SK-N-MC (cell line): ENCODE results near the gene DIRAS1.

Source experiments
- DNase-seq: peaks from one replicate; pipeline ENCODE4 v3.0.0-alpha.2; 2011; ENCODE audit warnings: low read depth, low spot score
- H3K27ac ChIP-seq: fragments of 200-600 bp; sonication (generic); 2 replicates; pipeline ENCODE4 v1.5.1; 2016; ENCODE audit warnings: mixed run types
- H3K36me3 ChIP-seq: fragments of 200-600 bp; sonication (generic); 2 replicates; pipeline ENCODE4 v1.6.1; 2017; ENCODE audit warnings: antibody characterized with exemption, low read length, mixed read lengths; ENCODE audit not compliant: insufficient read depth
- H3K4me3 ChIP-seq: fragments of 200-600 bp; sonication (generic); 2 replicates; pipeline ENCODE4 v1.5.1; 2016
- H3K9ac ChIP-seq: fragments of 200-600 bp; sonication (generic); 2 replicates; pipeline ENCODE4 v1.8.0; 2017; ENCODE audit warnings: mixed run types, mixed read lengths; ENCODE audit not compliant: insufficient read length
- H3K9me3 ChIP-seq: fragments of 200-600 bp; sonication (generic); 2 replicates; pipeline ENCODE4 v1.6.1; 2017; ENCODE audit warnings: low read depth, mild to moderate bottlenecking, antibody characterized with exemption, low read length, moderate library complexity, mixed read lengths
- EZH2 ChIP-seq: fragments of 200-600 bp; sonication (generic); IDR thresholded peaks from one replicate; pipeline ENCODE4 v1.6.1; 2017; ENCODE audit warnings: antibody characterized with exemption
- FOXP2 ChIP-seq: optimal IDR thresholded peaks from 2 replicates; pipeline ENCODE3; 2011; ENCODE audit warnings: mild to moderate bottlenecking, moderate library complexity; ENCODE audit not compliant: insufficient read depth; ENCODE audit errors: extremely low read length, control extremely low read depth
- POLR2AphosphoS5 ChIP-seq: IDR thresholded peaks from 2 replicates; pipeline ENCODE4 v1.6.1; 2012; ENCODE audit warnings: mild to moderate bottlenecking, low read depth, low read length, borderline replicate concordance

Gene DIRAS1

DNA sequence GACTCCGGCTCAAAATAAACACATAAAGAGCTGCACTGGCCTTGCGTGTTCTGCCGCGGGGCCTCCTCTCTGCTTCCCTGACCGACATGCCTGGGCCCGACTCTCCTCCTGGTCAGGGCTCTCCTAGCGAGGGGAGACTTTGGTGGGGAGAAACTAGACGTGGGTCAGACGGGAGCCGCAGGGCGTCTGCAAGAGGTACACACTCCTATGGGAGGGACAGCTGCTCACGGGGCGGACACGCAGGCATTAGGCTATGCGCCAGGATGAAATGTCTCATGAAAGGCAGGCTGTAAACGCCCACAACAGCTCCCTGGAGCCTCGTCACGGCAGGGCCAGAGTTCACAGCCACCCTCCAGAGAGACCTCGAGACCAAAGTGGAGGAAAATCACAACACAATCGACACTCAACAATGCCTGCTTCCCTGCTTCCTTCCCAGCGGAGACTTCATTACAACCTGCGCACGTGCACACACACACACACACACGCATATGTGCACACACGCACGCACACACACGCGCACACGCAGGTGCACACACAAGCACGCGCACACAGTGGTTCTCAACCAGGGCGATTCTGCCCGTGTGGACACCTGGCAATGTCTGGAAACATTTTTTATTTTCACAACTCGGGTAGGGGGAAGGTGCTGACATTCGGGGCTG lies 12.9 kb upstream of the DIRAS1 start:
- peaks cover 8% of the 10 kb centered on the region; the same call in 1 of the 2 replicates for H3K36me3 ChIP-seq
- DNase-seq = no peak
- H3K9me3 ChIP-seq = no peaks in the 10 kb centered on the region
- H3K4me3 ChIP-seq = no peak overlapping the region
- TF ChIP-seq EZH2 (no peak), POLR2AphosphoS5 (no peak), FOXP2 (no peak)
- no peak overlapping the region for H3K9ac ChIP-seq
- H3K27ac ChIP-seq = no peak overlapping the region

DNA sequence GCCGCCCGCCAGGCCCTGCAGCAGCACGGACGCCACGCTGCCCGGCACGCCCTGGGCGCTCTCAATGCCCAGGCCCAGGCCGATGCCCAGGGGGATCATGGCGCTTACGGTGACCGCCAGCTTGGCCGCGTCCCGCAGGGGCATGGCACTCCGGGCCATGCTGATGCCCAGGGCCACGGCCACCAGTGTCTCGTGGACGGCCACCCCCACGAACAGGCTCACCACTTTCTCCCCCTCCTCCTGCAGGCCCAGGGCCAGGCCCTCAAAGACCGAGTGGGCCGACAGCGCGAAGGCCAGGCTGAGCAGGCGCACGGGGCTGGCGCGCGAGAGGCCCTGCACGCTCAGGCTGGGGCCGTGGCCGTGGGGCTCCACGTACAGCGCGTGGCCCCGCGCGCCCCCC lies 11.7 kb upstream of the DIRAS1 start:
- Histone ChIP-seq H3K36me3 (peaks cover 8% of the 10 kb centered on the region; the same call in 1 of the 2 replicates), H3K27ac (no peak overlapping the region), H3K9me3 (no peaks in the 10 kb centered on the region), H3K4me3 (no peak overlapping the region), H3K9ac (no peak overlapping the region)
- no peak for DNase-seq
- TF ChIP-seq EZH2 = no peak
- no peak for TF ChIP-seq POLR2AphosphoS5
- TF ChIP-seq FOXP2 = no peak

DNA sequence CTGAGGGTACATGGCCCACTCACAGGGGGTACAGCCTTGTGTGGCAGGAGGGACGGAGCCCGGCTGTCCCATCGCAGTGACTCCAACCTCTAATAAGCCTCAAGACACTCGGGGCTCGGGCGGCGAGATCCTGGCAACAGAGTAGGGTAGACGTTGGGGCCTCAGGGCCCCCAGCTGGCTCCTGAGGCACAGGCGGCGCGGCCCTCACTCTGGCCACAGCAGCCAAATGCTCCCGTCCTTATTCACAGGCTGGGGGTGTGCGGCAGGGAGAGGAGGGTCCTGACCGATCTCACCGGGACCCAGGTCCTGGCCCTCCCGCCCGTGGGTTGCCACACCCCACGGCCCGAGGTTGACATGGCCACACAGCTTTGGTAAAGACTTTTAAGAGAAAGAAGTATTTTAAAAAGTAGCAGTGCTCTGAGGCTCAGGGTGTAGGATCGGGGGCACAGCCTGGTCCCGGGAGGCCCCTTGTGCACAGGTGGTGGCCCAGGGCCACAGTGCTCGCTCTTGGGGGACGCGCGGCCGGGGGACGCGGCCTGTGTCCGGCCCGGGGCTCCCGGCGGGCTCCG lies 11.1 kb upstream of the DIRAS1 start:
- H3K27ac ChIP-seq = no peak overlapping the region
- peaks cover 8% of the 10 kb centered on the region; the same call in 1 of the 2 replicates for H3K36me3 ChIP-seq
- TF ChIP-seq FOXP2 (no peak), POLR2AphosphoS5 (no peak), EZH2 (no peak)
- DNase-seq = no peak
- H3K9me3 ChIP-seq = no peaks in the 10 kb centered on the region
- H3K4me3 ChIP-seq = no peak overlapping the region
- no peak overlapping the region for H3K9ac ChIP-seq

DNA sequence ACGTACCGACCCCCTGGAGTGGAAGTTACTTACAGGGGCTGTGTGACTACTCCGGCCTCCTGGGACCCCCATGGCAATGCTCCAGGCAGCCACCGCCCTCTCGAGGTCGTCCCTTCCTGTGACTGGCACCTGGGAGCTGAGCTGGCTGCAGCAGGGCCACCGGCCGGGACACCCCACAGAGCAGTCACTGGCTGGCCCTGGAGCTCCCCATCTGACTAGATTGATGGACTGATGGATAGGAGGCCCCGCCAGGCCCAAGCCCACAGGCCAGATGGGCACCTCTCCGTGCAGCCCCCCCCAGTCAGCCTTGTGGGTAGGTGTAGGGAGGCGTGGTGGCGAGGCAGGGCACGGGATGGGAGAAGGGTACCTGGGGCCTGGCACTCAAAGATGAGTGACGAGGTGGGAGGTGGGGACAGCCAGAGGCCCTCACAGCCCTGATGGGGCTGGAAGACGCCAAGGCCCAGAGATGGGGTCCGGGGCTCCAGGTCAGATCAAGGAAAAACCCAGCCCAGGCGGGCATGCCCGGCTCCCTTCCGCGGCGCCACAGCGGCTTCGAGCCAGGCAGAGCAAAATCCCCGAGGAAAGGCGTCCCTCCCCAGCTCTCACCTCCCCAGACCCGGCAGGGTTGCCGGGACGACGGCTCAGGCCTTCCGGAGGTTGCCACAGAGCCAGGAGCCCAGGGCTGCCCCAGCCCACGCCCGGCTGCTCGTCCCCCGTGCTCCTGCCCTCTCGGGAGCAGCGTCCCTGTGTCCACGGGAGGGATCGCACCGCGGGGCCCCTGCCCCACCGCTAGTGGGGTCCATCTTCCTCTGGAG lies 10.2 kb upstream of the DIRAS1 start:
- TF ChIP-seq POLR2AphosphoS5 = no peak
- TF ChIP-seq FOXP2 = no peak
- no peak for TF ChIP-seq EZH2
- Histone ChIP-seq H3K9me3 (no peaks in the 10 kb centered on the region), H3K27ac (no peak overlapping the region), H3K4me3 (no peak overlapping the region), H3K9ac (no peak overlapping the region), H3K36me3 (peaks cover 2% of the 10 kb centered on the region; the same call in 1 of the 2 replicates)
- DNase-seq = no peak

DNA sequence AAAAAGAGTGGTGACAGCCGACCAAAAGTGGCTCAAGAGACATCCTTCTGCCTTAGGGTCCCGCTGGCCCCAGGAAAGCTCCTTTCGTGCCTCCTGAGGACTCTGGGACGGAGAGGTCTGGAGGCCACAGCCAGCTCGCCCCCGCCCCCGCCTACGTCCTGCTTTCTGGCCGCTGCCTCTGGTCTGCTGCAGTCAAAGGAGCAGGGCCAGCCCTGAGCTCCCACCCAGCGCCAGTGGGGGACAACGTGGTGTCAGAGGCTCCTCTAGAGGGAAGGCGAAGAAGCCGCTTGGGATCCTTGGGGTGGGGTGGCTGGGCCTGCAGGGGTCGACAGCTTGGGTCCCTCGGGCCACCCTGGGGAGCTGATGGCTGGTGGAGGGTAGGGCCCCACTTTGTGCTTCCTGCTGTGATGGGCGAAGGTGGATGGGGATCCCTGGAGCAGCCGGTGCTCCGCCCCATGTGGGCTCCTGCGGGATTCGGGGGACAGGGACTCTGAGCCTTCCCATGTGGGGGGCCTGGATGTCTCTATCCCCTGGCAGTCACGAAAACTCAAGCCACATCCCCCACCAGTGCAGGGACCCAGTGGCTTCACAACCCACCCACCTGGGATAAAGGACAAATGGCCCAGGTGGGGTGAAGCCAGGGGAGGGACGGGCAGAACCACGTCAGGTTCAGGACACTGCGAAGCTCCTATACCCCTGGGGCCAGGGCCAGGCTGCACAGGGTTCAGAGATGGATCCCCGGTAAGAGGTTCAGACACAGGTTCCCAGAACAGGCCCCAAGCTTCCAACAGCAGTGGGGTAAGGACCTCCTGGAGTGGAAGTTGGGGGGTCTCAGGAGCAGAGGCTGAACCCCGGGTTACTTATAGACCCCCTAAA lies 9.0 kb upstream of the DIRAS1 start:
- no peak for TF ChIP-seq POLR2AphosphoS5
- no peak for TF ChIP-seq EZH2
- TF ChIP-seq FOXP2 = no peak
- H3K9me3 ChIP-seq = no peaks in the 10 kb centered on the region
- H3K27ac ChIP-seq = no peak overlapping the region
- DNase-seq = no peak
- no peaks in the 10 kb centered on the region for H3K36me3 ChIP-seq
- no peak overlapping the region for H3K9ac ChIP-seq
- H3K4me3 ChIP-seq = no peak overlapping the region

DNA sequence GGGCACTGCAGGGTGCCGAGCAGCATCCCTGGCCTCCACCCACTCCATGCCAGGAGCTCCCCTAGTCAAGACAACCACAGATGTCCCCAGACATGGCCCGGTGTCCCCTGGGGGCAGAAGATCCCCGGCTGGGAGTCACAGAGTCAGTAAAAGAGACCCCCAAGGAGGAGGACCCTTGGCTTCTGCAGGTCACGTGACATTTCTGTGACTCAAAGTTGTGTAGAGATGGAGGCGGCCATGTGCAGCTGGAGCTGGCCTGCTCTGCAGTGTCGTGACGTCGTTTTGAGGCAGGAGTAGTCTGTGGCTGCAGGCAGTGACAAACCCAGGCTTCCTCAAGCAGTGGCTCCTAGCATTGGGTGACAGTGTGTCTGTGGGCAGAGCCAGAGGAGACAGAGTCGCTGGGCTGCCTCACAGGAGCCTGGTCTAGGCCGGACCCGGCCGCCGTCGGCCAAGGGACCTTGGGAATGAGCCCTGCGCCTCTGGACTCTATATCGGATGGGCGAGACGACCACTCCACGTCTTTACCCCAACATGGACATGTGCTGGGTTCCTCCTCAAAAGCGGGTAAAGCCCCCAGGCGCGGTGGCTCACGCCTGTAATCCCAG lies 7.7 kb upstream of the DIRAS1 start:
- no peaks in the 10 kb centered on the region for H3K9me3 ChIP-seq
- H3K36me3 ChIP-seq = no peaks in the 10 kb centered on the region
- no peak overlapping the region for H3K27ac ChIP-seq
- TF ChIP-seq POLR2AphosphoS5 = no peak
- no peak for TF ChIP-seq EZH2
- no peak for TF ChIP-seq FOXP2
- no peak overlapping the region for H3K9ac ChIP-seq
- H3K4me3 ChIP-seq = no peak overlapping the region
- DNase-seq = no peak

DNA sequence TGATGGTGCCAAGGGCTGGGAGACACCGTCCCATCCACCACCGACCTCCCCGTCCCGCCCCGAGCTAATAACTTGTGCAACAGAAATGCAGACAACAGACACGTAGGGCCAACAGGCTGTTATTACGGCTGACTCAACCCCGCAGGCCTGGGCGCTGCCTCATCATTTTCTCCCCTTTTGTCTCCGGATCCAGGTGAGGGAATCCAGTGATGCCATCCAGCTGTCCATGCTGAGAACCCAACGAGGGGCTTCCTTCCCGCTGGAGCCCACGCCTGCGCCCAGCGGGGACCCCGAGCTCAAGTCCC lies 6.4 kb upstream of the DIRAS1 start:
- Histone ChIP-seq H3K9ac (no peak overlapping the region), H3K27ac (no peak overlapping the region), H3K9me3 (no peaks in the 10 kb centered on the region), H3K4me3 (no peak overlapping the region), H3K36me3 (no peaks in the 10 kb centered on the region)
- TF ChIP-seq POLR2AphosphoS5 = no peak
- no peak for TF ChIP-seq FOXP2
- TF ChIP-seq EZH2 = no peak
- no peak for DNase-seq
